ENCODE data around the gene ADAMTS20. TPM values are rescaled to one million over a fixed set of nuclear protein-coding genes. Genes with fewer than 3 reads are reported as not detected.

The ADAMTS20 gene
- total and polyA plus RNA-seq, 8 donors = 0.08 to 0.24 (median 0.16) TPM; not detected in 2

GRCh38 chr12:43320281-43320680 is 231.7 kb downstream of the ADAMTS20 start:
- DNase-seq = no peak
- no peak for TF ChIP-seq CTCF (IDR thresholded peaks at IDR 0.05)
- ATAC-seq = no peak
- intact Hi-C loops (cut with DNase I) = no loop called here
- no peaks in the 10 kb centered on the region for H3K36me3 ChIP-seq
- no peaks in the 10 kb centered on the region for H3K27me3 ChIP-seq
- no peaks in the 10 kb centered on the region for H3K9me3 ChIP-seq
- no peaks in the 10 kb centered on the region for H3K4me1 ChIP-seq
- no peak overlapping the region for H3K27ac ChIP-seq
- no peak overlapping the region for H3K4me3 ChIP-seq

DNA sequence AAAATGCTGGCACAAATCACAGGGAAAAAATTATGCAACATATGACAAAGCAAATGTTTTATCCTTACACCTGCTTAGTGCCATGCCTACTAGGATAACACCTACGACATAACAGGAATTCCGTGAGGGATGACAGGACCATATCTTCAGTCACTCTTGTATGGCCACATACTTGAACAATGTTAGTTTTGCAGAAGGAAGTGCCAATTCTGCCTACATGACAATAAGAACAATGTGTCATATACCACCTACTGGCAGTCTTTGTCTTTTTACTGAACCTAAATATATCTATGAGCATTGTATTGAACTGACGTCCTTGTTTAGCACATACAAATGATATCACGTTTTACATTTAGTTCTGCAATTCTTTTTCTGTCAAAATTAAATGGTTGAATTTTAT is 234.0 kb downstream of the ADAMTS20 start:
- no peak for ATAC-seq
- Histone ChIP-seq H3K27me3 (no peaks in the 10 kb centered on the region), H3K4me3 (no peak overlapping the region), H3K4me1 (no peaks in the 10 kb centered on the region), H3K9me3 (no peaks in the 10 kb centered on the region), H3K36me3 (no peaks in the 10 kb centered on the region), H3K27ac (no peak overlapping the region)
- no peak for TF ChIP-seq CTCF (IDR thresholded peaks at IDR 0.05)
- intact Hi-C loops (cut with DNase I) = no loop called here
- DNase-seq = no peak

- Histone ChIP-seq H3K4me3 (no peak overlapping the region), H3K9me3 (no peaks in the 10 kb centered on the region), H3K27ac (no peak overlapping the region), H3K4me1 (no peaks in the 10 kb centered on the region), H3K27me3 (no peaks in the 10 kb centered on the region), H3K36me3 (no peaks in the 10 kb centered on the region)
- intact Hi-C loops (cut with DNase I) = no loop called here
- ATAC-seq = no peak
- no peak for TF ChIP-seq CTCF (IDR thresholded peaks at IDR 0.05)
- no peak for DNase-seq
Observed at GRCh38 chr12:43317156-43317555, 234.8 kb downstream of the ADAMTS20 start.

GRCh38 chr12:43316520-43316919 is 235.5 kb downstream of the ADAMTS20 start:
- ATAC-seq (no peak), DNase-seq (no peak)
- Histone ChIP-seq H3K4me1 (no peaks in the 10 kb centered on the region), H3K27ac (no peak overlapping the region), H3K9me3 (no peaks in the 10 kb centered on the region), H3K36me3 (no peaks in the 10 kb centered on the region), H3K4me3 (no peak overlapping the region), H3K27me3 (no peaks in the 10 kb centered on the region)
- TF ChIP-seq CTCF (IDR thresholded peaks at IDR 0.05) = no peak
- intact Hi-C loops (cut with DNase I) = no loop called here

DNA sequence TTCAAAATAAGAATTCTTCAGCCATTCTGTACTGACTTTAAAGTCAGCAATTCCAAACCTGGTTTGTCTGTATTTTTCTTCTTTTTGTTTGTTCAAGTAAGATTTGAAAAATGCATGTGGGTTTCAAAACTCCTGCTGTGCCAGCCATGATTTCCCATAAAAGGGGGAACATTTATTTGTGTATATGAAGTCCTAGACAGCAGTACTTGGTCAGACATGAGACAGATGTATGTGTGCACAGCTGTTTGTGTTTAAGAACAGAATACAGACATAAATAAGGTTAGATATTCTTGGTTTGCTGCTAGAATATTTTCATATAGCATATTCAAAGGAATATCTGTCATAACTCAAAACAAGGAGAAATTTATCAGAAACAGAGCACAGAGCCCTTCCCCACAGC is 236.0 kb downstream of the ADAMTS20 start:
- ATAC-seq = no peak
- Histone ChIP-seq H3K27ac (no peak overlapping the region), H3K4me3 (no peak overlapping the region), H3K36me3 (no peaks in the 10 kb centered on the region), H3K27me3 (no peaks in the 10 kb centered on the region), H3K4me1 (no peaks in the 10 kb centered on the region), H3K9me3 (no peaks in the 10 kb centered on the region)
- intact Hi-C loops (cut with DNase I) = no loop called here
- TF ChIP-seq CTCF (IDR thresholded peaks at IDR 0.05) = no peak
- DNase-seq = no peak

Data from left lung (tissue), 10 donors.